Kidney (tissue), 14 donors: ENCODE measurements around the gene RNF144B. TPM values are rescaled to one million over a fixed set of nuclear protein-coding genes. Genes with fewer than 3 reads are reported as not detected.
"Not testable (repeated sequence)": the region's sequence is repeated elsewhere in the genome, so short reads cannot be mapped to it uniquely, and the experiment has no call there.

Source experiments
- DNase-seq, 5 donors: peaks; one replicate each; pipeline ENCODE4 v3.0.0-alpha.2; 2013 to 2020
- FAIRE-seq: peaks from 2 replicates; lab custom pipeline; 2012; peaks lifted over from hg19 to GRCh38; lab: Jason Lieb, UNC
- H3K27ac ChIP-seq, 2 donors: one replicate each; pipeline ENCODE4 v1.7.0; 2013; ENCODE audit warnings: low read depth in 2 of 2, low read length in 2 of 2, inconsistent platforms in 1 of 2
- H3K27me3 ChIP-seq: one replicate; pipeline ENCODE4 v1.7.1; 2013; ENCODE audit warnings: low read length, inconsistent platforms; ENCODE audit not compliant: control insufficient read depth, insufficient read depth
- H3K36me3 ChIP-seq, 3 donors: one replicate each; pipeline versions ENCODE4 v1.7.0 to v1.7.1; 2013; ENCODE audit warnings: low read length in 3 of 3, control low read depth in 1 of 3, inconsistent platforms in 1 of 3; ENCODE audit not compliant: insufficient read depth in 3 of 3, control insufficient read depth in 2 of 3
- H3K4me1 ChIP-seq, 3 donors: one replicate each; pipeline versions ENCODE4 v1.7.0 to v1.7.1; 2013; ENCODE audit warnings: low read length in 3 of 3, inconsistent platforms in 1 of 3, low read depth in 1 of 3; ENCODE audit not compliant: control insufficient read depth in 2 of 3, insufficient read depth in 2 of 3
- H3K4me3 ChIP-seq, 3 donors: one replicate each; pipeline versions ENCODE4 v1.7.0 to v1.8.1; 2013; ENCODE audit warnings: low read length in 3 of 3, control low read depth in 1 of 3, inconsistent platforms in 1 of 3
- H3K9ac ChIP-seq, 3 donors: one replicate each; pipeline versions ENCODE4 v1.7.0 to v1.7.1; 2013; ENCODE audit warnings: low read length in 3 of 3, control low read depth in 1 of 3, inconsistent platforms in 1 of 3
- H3K9me3 ChIP-seq, 3 donors: one replicate each; pipeline versions ENCODE4 v1.7.0 to v1.7.1; 2013; ENCODE audit warnings: low read length in 3 of 3, control low read depth in 1 of 3, inconsistent platforms in 1 of 3; ENCODE audit not compliant: control insufficient read depth in 2 of 3, insufficient read depth in 1 of 3
- CTCF ChIP-seq: IDR thresholded peaks from 3 replicates; pipeline ENCODE4 v1.5.1; 2012; ENCODE audit warnings: mild to moderate bottlenecking, moderate library complexity, borderline replicate concordance; ENCODE audit not compliant: insufficient read depth; ENCODE audit errors: extremely low read depth
- intact Hi-C: fragments of 100-400 bp; cut with DNase I; formaldehyde crosslinking; loops from one replicate; pipeline ENCODE4 v1.11.1; 2022
- polyA plus RNA-seq: library from polyadenylated mRNA; stranded (reverse); fragments of 350-450 nt; fragmentation: Illumina TruSeq; extraction: RNeasy Lipid Tissue Mini Kit (QIAGEN cat#74804); gene quantifications from one replicate; pipeline ENCODE4 v1.2.3, GENCODE V29; 2014; ENCODE audit warnings: low read depth, low replicate concordance; ENCODE audit not compliant: insufficient read depth
- total RNA-seq: library from RNA; stranded (reverse); fragmentation: NEBNext Ultra II Directional; extraction: Animal tissue kit (Norgen Biotek cat#: 25700); gene quantifications from one replicate; pipeline ENCODE4 v1.2.1, GENCODE V29; 2021
- donor health status: control.
- donor health status: control.
- donor health status: control.
- donor health status: control.
- donor health status: control.
- donor health status: DM: yes; HTN: yes; CAD: no.
- donor health status: Normal renal cell carcinoma (clear cell type).

The RNF144B gene
- total and polyA plus RNA-seq, 2 donors from 2014 or later: 9.4 to 153 TPM

GRCh38 chr6:18395856-18396197 lies 8.7 kb downstream of the RNF144B start:
- peaks cover 0 to 9% (median 3%) of the 10 kb centered on the region in 3 donors for H3K4me1 ChIP-seq
- H3K9me3 ChIP-seq: no peaks in the 10 kb centered on the region
- H3K9ac ChIP-seq: no peak overlapping the region
- TF ChIP-seq CTCF: no peak
- intact Hi-C loops: no loop called here
- DNase-seq (no peak), FAIRE-seq (no peak)
- H3K36me3 ChIP-seq: peaks cover 0 to 12% (median 4%) of the 10 kb centered on the region in 3 donors
- no peaks in the 10 kb centered on the region for H3K27me3 ChIP-seq
- H3K27ac ChIP-seq: no peak overlapping the region
- H3K4me3 ChIP-seq: no peak overlapping the region

- DNase-seq: no peak
- no peaks in the 10 kb centered on the region for H3K27me3 ChIP-seq
- FAIRE-seq: no peak
- H3K9ac ChIP-seq: no peak overlapping the region
- H3K36me3 ChIP-seq: peaks cover 0 to 14% (median 4%) of the 10 kb centered on the region in 3 donors
- TF ChIP-seq CTCF: no peak
- H3K27ac ChIP-seq: no peak overlapping the region
- H3K4me1 ChIP-seq: peaks cover 0 to 3% (median 3%) of the 10 kb centered on the region in 3 donors
- no peaks in the 10 kb centered on the region for H3K9me3 ChIP-seq
- H3K4me3 ChIP-seq: no peak overlapping the region
- intact Hi-C loops: no loop called here
These were observed 10.6 kb downstream of the RNF144B start for GRCh38 chr6:18397701-18398100.

GRCh38 chr6:18398225-18398624 lies 11.1 kb downstream of the RNF144B start:
- not testable (repeated sequence) for H3K27ac ChIP-seq, FAIRE-seq

GRCh38 chr6:18400831-18401446 lies 13.8 kb downstream of the RNF144B start:
- intact Hi-C loops: no loop called here
- DNase-seq (no peak), FAIRE-seq (no peak)
- H3K9ac ChIP-seq: no peak overlapping the region
- H3K4me3 ChIP-seq: no peak overlapping the region
- TF ChIP-seq CTCF: no peak
- H3K27me3 ChIP-seq: no peaks in the 10 kb centered on the region
- peaks cover 0 to 3% (median 0%) of the 10 kb centered on the region in 3 donors for H3K4me1 ChIP-seq
- no peak overlapping the region for H3K27ac ChIP-seq
- H3K9me3 ChIP-seq: no peaks in the 10 kb centered on the region
- H3K36me3 ChIP-seq: peaks cover 0 to 14% (median 4%) of the 10 kb centered on the region in 3 donors

More at GRCh38 chr6:18398225-18398624, 11.1 kb downstream of the RNF144B start:
- H3K4me3 ChIP-seq, H3K9me3 ChIP-seq, H3K27me3 ChIP-seq, intact Hi-C loops, H3K9ac ChIP-seq, H3K4me1 ChIP-seq, DNase-seq: not testable (repeated sequence)
- peaks cover 0 to 14% (median 4%) of the 10 kb centered on the region in 3 donors for H3K36me3 ChIP-seq

GRCh38 chr6:18404965-18405364 lies 17.8 kb downstream of the RNF144B start:
- DNase-seq, H3K9me3 ChIP-seq, H3K27me3 ChIP-seq, H3K36me3 ChIP-seq, H3K27ac ChIP-seq, H3K4me3 ChIP-seq, FAIRE-seq, intact Hi-C loops, H3K9ac ChIP-seq, H3K4me1 ChIP-seq: not testable (repeated sequence)
